Smooth muscle cell (in vitro differentiated cells): Measurements from ENCODE around the gene KIF13A. TPM values are rescaled to one million over a fixed set of nuclear protein-coding genes. Genes with fewer than 3 reads are reported as not detected.

Experiments used
- DNase-seq: peaks from one replicate; lab custom pipeline; 2025; ENCODE audit not compliant: unreplicated experiment; lab: John Stamatoyannopoulos, UW
- H2AFZ ChIP-seq: fragments of 200-600 bp; sonication (generic); 2 replicates; pipeline ENCODE4 v1.6.0; 2016; ENCODE audit warnings: antibody characterized with exemption, low read depth, mild to moderate bottlenecking
- H3F3A ChIP-seq: fragments of 200-600 bp; sonication (generic); 2 replicates; pipeline ENCODE4 v1.6.0; 2017; ENCODE audit warnings: antibody characterized with exemption, low read depth
- H3K27ac ChIP-seq: fragments of 200-600 bp; sonication (generic); 2 replicates; pipeline ENCODE4 v1.5.1; 2016; ENCODE audit warnings: low read depth, mild to moderate bottlenecking
- H3K27me3 ChIP-seq: fragments of 200-600 bp; sonication (generic); 2 replicates; pipeline ENCODE4 v1.6.1; 2016; ENCODE audit warnings: low read depth, mild to moderate bottlenecking
- H3K36me3 ChIP-seq: fragments of 200-600 bp; sonication (generic); 2 replicates; pipeline ENCODE4 v1.5.1; 2016; ENCODE audit warnings: low read depth
- H3K4me1 ChIP-seq: fragments of 200-600 bp; sonication (generic); 2 replicates; pipeline ENCODE4 v1.5.1; 2016; ENCODE audit warnings: low read depth
- H3K4me2 ChIP-seq: fragments of 200-600 bp; sonication (generic); 2 replicates; pipeline ENCODE4 v1.6.0; 2016; ENCODE audit warnings: mild to moderate bottlenecking
- H3K4me3 ChIP-seq: fragments of 200-600 bp; sonication (generic); 2 replicates; pipeline ENCODE4 v1.5.1; 2016; ENCODE audit warnings: mild to moderate bottlenecking
- H3K79me2 ChIP-seq: fragments of 200-600 bp; sonication (generic); 2 replicates; pipeline ENCODE4 v1.6.0; 2016; ENCODE audit warnings: low read depth, mild to moderate bottlenecking
- H3K9ac ChIP-seq: fragments of 200-600 bp; sonication (generic); 2 replicates; pipeline ENCODE4 v1.6.0; 2016; ENCODE audit warnings: low read depth
- H3K9me3 ChIP-seq: fragments of 200-600 bp; sonication (generic); replicated peaks from 2 replicates; pipeline ENCODE4 v1.5.1; 2016; ENCODE audit warnings: low read depth
- H4K20me1 ChIP-seq: fragments of 200-600 bp; sonication (generic); 2 replicates; pipeline ENCODE4 v1.6.0; 2016; ENCODE audit warnings: low read depth
- CTCF ChIP-seq: fragments of 200-600 bp; sonication (generic); IDR thresholded peaks from 2 replicates; pipeline ENCODE4 v1.5.1; 2017; ENCODE audit warnings: borderline replicate concordance, mild to moderate bottlenecking, antibody characterized with exemption; ENCODE audit not compliant: insufficient read depth, poor library complexity, severe bottlenecking
- WGBS: methylation state at CpG from one replicate; pipeline ENCODE4 v1.1.7; 2016; ENCODE audit warnings: low lambda C conversion rate; 5-methylcytosine and 5-hydroxymethylcytosine counted together
- polyA plus RNA-seq: library from polyadenylated mRNA; unstranded; fragments of >200 nt; fragmentation: Nextera tagmentation; extraction: Ambion mirVana; gene quantifications from 2 replicates; pipeline ENCODE4 v1.2.1, GENCODE V29; 2016
- total RNA-seq: library from RNA; depleted of rRNA; stranded (reverse); fragments of >200 nt; gene quantifications from 2 replicates; pipeline ENCODE4 v1.2.3, GENCODE V29; 2014

Gene KIF13A
- total and polyA plus RNA-seq, 2 experiments from 2014 or later, result 10.4 to 28.4 TPM

DNA sequence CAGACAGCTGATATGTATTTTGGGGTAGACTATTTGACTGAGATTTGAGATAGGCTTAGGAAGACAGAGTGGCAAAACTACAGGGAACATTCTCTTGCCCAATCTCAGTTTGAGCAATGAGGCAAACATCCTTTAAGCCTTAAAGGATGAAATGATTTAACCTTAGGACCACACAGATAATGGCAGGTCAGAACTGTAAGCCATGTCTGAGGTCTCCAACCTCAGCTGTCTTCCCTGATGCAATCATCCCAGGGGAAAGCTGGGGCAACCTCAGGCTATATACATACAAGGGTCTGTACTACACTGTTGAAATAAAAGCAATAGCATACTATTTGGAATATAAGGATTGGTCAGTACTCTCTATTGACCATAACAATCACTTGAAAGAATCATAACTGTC is 196.9 kb downstream of the KIF13A start:
- no peak for DNase-seq
- H3K4me2 ChIP-seq, result no peak overlapping the region
- no peaks in the 10 kb centered on the region for H3K9me3 ChIP-seq
- H3K79me2 ChIP-seq, result no peaks in the 10 kb centered on the region
- no peaks in the 10 kb centered on the region for H3K4me1 ChIP-seq
- TF ChIP-seq CTCF, result no peak
- no peak overlapping the region for H3K9ac ChIP-seq
- no peaks in the 10 kb centered on the region for H3F3A ChIP-seq
- no peaks in the 10 kb centered on the region for H3K36me3 ChIP-seq
- no peaks in the 10 kb centered on the region for H3K27me3 ChIP-seq
- H4K20me1 ChIP-seq, result no peaks in the 10 kb centered on the region
- H3K4me3 ChIP-seq, result no peak overlapping the region
- H2AFZ ChIP-seq, result no peak overlapping the region
- H3K27ac ChIP-seq, result no peak overlapping the region

DNA sequence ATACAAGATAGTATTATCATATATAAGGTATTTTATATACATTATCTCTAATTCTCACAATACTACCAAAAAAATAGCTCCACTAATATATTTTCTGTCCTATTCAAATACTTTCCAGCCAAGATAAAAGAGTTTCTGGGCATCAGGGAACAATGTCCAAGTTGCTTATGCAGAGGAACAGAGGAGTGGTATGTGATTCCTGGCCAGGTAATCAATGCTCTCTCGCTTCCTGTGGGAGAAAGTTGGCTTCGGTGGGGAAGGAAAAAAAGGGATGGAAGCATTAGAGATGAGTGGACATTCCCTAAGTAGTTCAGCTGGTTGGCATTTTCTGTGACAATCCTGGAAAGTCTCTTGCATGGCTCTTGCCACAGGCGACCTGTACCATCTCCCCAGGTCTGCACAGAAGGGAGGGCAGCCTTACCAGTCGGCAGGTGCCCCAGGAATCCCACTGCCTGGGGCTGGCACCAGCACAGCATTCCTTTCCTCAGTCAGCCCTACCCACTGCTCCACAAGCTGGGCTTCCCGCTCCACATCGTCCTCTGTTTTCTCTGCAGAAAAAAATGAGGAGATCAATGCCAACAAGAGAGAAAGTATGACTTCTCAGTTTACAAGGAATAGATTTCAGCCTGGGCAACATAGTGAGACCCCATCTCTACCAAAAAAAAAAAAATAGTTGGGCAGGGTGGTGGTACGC is 202.2 kb downstream of the KIF13A start:
- Histone ChIP-seq H3K4me1 (peaks cover 1% of the 10 kb centered on the region), H3K9me3 (no peaks in the 10 kb centered on the region), H3K36me3 (peaks cover 3% of the 10 kb centered on the region), H3K27ac (no peak overlapping the region), H2AFZ (no peak overlapping the region), H3K4me2 (no peak overlapping the region), H3K79me2 (no peaks in the 10 kb centered on the region), H3F3A (no peaks in the 10 kb centered on the region), H4K20me1 (no peaks in the 10 kb centered on the region), H3K4me3 (no peak overlapping the region), H3K9ac (no peak overlapping the region), H3K27me3 (no peaks in the 10 kb centered on the region)
- TF ChIP-seq CTCF, result no peak
- WGBS, result 88% methylated on average over 7 of the region's 7 CpGs
- DNase-seq, result no peak

GRCh38 chr6:17780061-17780460 is 207.4 kb downstream of the KIF13A start:
- no peaks in the 10 kb centered on the region for H4K20me1 ChIP-seq
- no peak overlapping the region for H2AFZ ChIP-seq
- no peaks in the 10 kb centered on the region for H3K79me2 ChIP-seq
- H3K4me2 ChIP-seq, result no peak overlapping the region
- no peak overlapping the region for H3K27ac ChIP-seq
- H3K9me3 ChIP-seq, result no peaks in the 10 kb centered on the region
- no peaks in the 10 kb centered on the region for H3K27me3 ChIP-seq
- no peaks in the 10 kb centered on the region for H3F3A ChIP-seq
- 39% methylated on average over 2 of the region's 2 CpGs for WGBS
- H3K9ac ChIP-seq, result no peak overlapping the region
- no peak for DNase-seq
- H3K36me3 ChIP-seq, result peaks cover 19% of the 10 kb centered on the region
- H3K4me3 ChIP-seq, result no peak overlapping the region
- peaks cover 5% of the 10 kb centered on the region for H3K4me1 ChIP-seq
- TF ChIP-seq CTCF, result no peak

- H3K4me3 ChIP-seq, result no peak overlapping the region
- no peaks in the 10 kb centered on the region for H4K20me1 ChIP-seq
- H3K27me3 ChIP-seq, result no peaks in the 10 kb centered on the region
- DNase-seq, result no peak
- no peak overlapping the region for H3K27ac ChIP-seq
- H3K79me2 ChIP-seq, result no peaks in the 10 kb centered on the region
- H3K4me2 ChIP-seq, result no peak overlapping the region
- TF ChIP-seq CTCF, result no peak
- H2AFZ ChIP-seq, result no peak overlapping the region
- H3F3A ChIP-seq, result no peaks in the 10 kb centered on the region
- no peak overlapping the region for H3K9ac ChIP-seq
- H3K36me3 ChIP-seq, result peaks cover 29% of the 10 kb centered on the region
- H3K9me3 ChIP-seq, result no peaks in the 10 kb centered on the region
- no peaks in the 10 kb centered on the region for H3K4me1 ChIP-seq
- WGBS, result 98% methylated on average over 3 of the region's 3 CpGs
Measured at GRCh38 chr6:17771609-17772008, 215.8 kb downstream of the KIF13A start.
